Upper lobe of right lung (tissue), 1 donor: ENCODE data around the gene RRBP1. TPM values are rescaled to one million over a fixed set of nuclear protein-coding genes. Genes with fewer than 3 reads are reported as not detected.

Source experiments
- ATAC-seq: fragments of 200-7000 bp; cut with Tn5 transposase; one replicate; pipeline ENCODE4 v1.9.1; 2020; ENCODE audit warnings: mild to moderate bottlenecking, moderate library complexity
- DNase-seq: peaks from one replicate; pipeline ENCODE4 v3.0.0-alpha.2; 2020
- H3K27ac ChIP-seq: fragments of 200-600 bp; one replicate; pipeline ENCODE4 v1.8.0; 2022
- H3K27me3 ChIP-seq: fragments of 200-600 bp; one replicate; pipeline ENCODE4 v1.8.0; 2022; ENCODE audit warnings: mild to moderate bottlenecking
- H3K36me3 ChIP-seq: fragments of 200-600 bp; one replicate; pipeline ENCODE4 v1.8.0; 2022
- H3K4me1 ChIP-seq: fragments of 200-600 bp; one replicate; pipeline ENCODE4 v1.8.0; 2022
- H3K4me3 ChIP-seq: fragments of 200-600 bp; one replicate; pipeline ENCODE4 v1.8.0; 2022; ENCODE audit warnings: mild to moderate bottlenecking
- H3K9me3 ChIP-seq: fragments of 200-600 bp; one replicate; pipeline ENCODE4 v1.8.0; 2022
- intact Hi-C: fragments of 100-400 bp; cut with DNase I; formaldehyde crosslinking; loops from one replicate; pipeline ENCODE4 v1.11.0; 2022
- total RNA-seq: library from RNA; stranded (reverse); fragmentation: NEBNext Ultra II Directional; extraction: Animal tissue kit (Norgen Biotek cat#: 25700); gene quantifications from one replicate; pipeline ENCODE4 v1.2.1, GENCODE V29; 2021
- TF ChIP-seq, protein P1 (sequence below): fragments of 200-600 bp; IDR thresholded peaks from one replicate; pipeline ENCODE4 v1.8.0; 2022; ENCODE audit warnings: antibody characterized with exemption
- donor health status: DM: no; HTN: yes; CAD: no; lungs with severe emphysema.

The RRBP1 gene
- total RNA-seq, 1 donor from 2014 or later: 166 TPM

DNA sequence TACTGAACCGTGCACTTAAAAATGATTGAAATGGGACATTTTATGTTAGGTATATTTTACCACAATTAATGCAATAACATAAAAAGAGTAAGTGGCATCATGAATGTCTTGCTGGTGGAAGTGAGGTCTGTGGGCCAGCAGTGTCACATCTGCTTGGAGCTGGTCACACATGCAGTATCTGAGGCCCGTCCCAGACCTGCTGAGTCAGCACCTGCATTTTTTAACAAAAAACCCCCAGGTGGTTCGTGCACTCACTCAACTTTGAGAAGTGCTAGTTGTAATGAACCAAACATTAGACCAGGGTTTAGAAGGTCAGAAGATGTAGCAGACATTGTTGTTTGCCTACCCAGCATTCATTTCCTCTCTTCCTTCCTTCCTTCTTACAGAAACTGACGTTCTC is 38.7 kb upstream of the RRBP1 start:
- no peak overlapping the region for H3K27ac ChIP-seq
- DNase-seq: no peak
- H3K4me3 ChIP-seq: no peak overlapping the region
- no peaks in the 10 kb centered on the region for H3K36me3 ChIP-seq
- no peaks in the 10 kb centered on the region for H3K27me3 ChIP-seq
- TF ChIP-seq, protein P1, sequence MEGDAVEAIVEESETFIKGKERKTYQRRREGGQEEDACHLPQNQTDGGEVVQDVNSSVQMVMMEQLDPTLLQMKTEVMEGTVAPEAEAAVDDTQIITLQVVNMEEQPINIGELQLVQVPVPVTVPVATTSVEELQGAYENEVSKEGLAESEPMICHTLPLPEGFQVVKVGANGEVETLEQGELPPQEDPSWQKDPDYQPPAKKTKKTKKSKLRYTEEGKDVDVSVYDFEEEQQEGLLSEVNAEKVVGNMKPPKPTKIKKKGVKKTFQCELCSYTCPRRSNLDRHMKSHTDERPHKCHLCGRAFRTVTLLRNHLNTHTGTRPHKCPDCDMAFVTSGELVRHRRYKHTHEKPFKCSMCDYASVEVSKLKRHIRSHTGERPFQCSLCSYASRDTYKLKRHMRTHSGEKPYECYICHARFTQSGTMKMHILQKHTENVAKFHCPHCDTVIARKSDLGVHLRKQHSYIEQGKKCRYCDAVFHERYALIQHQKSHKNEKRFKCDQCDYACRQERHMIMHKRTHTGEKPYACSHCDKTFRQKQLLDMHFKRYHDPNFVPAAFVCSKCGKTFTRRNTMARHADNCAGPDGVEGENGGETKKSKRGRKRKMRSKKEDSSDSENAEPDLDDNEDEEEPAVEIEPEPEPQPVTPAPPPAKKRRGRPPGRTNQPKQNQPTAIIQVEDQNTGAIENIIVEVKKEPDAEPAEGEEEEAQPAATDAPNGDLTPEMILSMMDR: no peak
- intact Hi-C loops: no loop called here
- H3K4me1 ChIP-seq: no peaks in the 10 kb centered on the region
- no peak for ATAC-seq
- H3K9me3 ChIP-seq: no peaks in the 10 kb centered on the region

DNA sequence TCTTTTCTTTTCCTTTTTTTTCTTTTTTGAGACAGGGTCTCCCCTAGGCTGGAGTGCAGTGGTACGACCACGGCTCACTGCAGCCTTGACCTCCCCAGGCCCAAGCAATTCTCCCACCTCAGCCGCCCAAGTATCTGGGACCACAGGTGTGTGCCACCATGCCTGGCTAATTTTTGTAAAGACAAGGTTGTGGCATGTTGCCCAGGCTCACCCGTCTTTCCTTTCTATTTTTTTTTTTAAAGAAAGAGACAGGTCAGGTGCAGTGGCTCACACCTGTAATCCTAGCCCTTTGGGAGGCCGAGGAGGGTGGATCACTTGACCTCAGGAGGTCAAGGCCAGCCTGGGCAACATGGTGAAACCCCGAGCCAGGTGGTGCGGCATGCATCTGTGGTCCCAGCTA is 34.3 kb upstream of the RRBP1 start:
- no peak overlapping the region for H3K27ac ChIP-seq
- intact Hi-C loops: no loop called here
- DNase-seq (no peak), ATAC-seq (no peak)
- no peaks in the 10 kb centered on the region for H3K9me3 ChIP-seq
- H3K4me1 ChIP-seq: no peaks in the 10 kb centered on the region
- TF ChIP-seq, protein P1: no peak
- no peak overlapping the region for H3K4me3 ChIP-seq
- no peaks in the 10 kb centered on the region for H3K36me3 ChIP-seq
- H3K27me3 ChIP-seq: no peaks in the 10 kb centered on the region

DNA sequence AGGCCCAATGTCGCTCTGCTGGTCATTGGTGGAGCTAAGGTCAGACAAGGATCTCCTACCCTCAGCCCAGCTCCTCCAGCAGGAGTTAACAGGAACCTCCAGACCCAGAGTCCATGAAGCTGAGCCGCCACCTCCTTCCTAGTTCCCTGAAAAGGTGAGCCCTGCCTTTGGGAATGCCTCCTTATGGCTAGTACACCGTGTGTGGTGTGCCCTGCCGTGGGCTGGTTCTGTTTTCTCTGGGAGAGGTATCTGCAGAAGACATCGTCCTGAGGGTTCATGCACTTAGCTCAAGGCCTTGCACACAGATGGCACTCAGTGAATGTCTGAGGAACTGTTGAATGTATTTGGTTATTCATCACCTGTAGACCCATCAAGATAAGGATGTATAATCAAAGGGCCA is 33.0 kb upstream of the RRBP1 start:
- Histone ChIP-seq H3K9me3 (no peaks in the 10 kb centered on the region), H3K27me3 (no peaks in the 10 kb centered on the region), H3K4me1 (no peaks in the 10 kb centered on the region), H3K4me3 (no peak overlapping the region), H3K27ac (no peak overlapping the region), H3K36me3 (no peaks in the 10 kb centered on the region)
- intact Hi-C loops: no loop called here
- no peak for ATAC-seq
- TF ChIP-seq, protein P1: no peak
- no peak for DNase-seq

DNA sequence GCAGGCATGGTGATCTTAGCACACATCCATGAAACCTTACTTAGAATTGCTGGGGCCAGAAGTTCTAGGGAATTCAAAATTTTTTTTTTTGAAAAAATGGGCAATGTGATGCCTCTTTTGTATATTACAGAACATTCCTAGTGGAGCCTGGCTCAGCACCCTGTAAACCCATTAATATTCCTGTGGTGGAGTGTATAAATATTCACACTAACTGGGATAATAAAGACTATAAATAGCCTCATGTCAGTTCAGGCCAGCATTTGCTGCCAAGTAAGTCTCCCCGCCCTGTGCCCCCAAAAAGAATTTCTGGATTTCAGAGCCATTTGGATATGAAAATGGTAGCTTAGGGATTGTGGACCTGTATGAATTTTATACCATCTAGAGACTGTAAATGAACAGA is 32.6 kb upstream of the RRBP1 start:
- H3K27me3 ChIP-seq: no peaks in the 10 kb centered on the region
- intact Hi-C loops: no loop called here
- no peak for DNase-seq
- TF ChIP-seq, protein P1: no peak
- H3K4me3 ChIP-seq: no peak overlapping the region
- H3K9me3 ChIP-seq: no peaks in the 10 kb centered on the region
- no peak for ATAC-seq
- no peak overlapping the region for H3K27ac ChIP-seq
- no peaks in the 10 kb centered on the region for H3K36me3 ChIP-seq
- no peaks in the 10 kb centered on the region for H3K4me1 ChIP-seq

DNA sequence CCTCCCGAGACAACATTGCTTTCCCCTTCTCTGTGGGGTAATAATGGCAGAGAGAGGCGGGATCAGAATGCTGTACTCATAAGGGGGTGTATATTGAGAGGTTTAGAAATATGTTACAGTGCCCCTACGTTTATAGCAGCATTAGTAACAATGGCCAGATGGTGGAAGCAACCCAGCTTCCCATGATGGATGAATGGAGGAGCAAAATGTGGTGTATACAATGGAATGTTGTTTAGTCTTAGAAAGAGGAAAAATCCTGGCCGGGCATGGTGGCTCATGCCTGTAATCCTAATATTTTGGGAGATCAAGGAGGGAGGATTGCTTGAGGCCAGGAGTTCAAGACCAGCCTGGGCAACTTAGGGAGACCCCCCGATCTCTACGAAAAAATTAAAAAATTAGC is 30.7 kb upstream of the RRBP1 start:
- ATAC-seq (no peak), DNase-seq (no peak)
- TF ChIP-seq, protein P1: no peak
- H3K4me3 ChIP-seq: no peak overlapping the region
- H3K27ac ChIP-seq: no peak overlapping the region
- intact Hi-C loops: no loop called here
- H3K27me3 ChIP-seq: no peaks in the 10 kb centered on the region
- no peaks in the 10 kb centered on the region for H3K36me3 ChIP-seq
- H3K4me1 ChIP-seq: no peaks in the 10 kb centered on the region
- no peaks in the 10 kb centered on the region for H3K9me3 ChIP-seq

DNA sequence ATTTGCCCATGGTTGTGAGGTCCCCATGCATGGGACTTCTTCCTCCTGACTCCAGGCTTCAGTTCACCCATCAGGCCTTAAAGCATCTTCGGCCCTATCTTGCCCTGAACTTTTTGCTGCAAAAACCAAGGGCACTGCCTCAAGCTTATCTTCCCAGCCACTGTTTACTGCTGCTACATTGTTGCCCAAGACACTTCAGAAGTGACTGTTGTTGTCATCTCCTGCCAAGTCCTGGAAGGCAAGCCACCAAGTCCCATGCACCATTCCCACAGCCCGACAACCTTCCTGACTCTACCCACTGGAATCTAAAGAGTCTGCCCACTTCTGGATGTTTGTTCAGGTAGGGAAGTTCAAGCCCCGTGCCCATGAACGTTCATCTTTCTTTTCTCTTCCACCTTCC is 30.2 kb upstream of the RRBP1 start:
- ATAC-seq (no peak), DNase-seq (no peak)
- Histone ChIP-seq H3K4me1 (no peaks in the 10 kb centered on the region), H3K36me3 (no peaks in the 10 kb centered on the region), H3K27ac (no peak overlapping the region), H3K4me3 (no peak overlapping the region), H3K27me3 (no peaks in the 10 kb centered on the region), H3K9me3 (no peaks in the 10 kb centered on the region)
- TF ChIP-seq, protein P1: no peak
- intact Hi-C loops: no loop called here
